H1 (cell line): Measurements from ENCODE around the gene ZNF263. TPM values are rescaled to one million over a fixed set of nuclear protein-coding genes. Genes with fewer than 3 reads are reported as not detected.

Experiments used
- CTCF ChIA-PET: fragments of 300-600 bp; sonication (Branson Sonifier 250); formaldehyde crosslinking; loops from one replicate; lab custom pipeline; 2021; ENCODE audit not compliant: partially characterized antibody; lab: Charles Lee
- POLR2A ChIA-PET: fragments of 300-600 bp; sonication (Branson Sonifier 250); formaldehyde crosslinking; loops from one replicate; lab custom pipeline; 2021; ENCODE audit warnings: inconsistent platforms; ENCODE audit not compliant: partially characterized antibody; lab: Charles Lee
- DNase-seq, 2 experiments: peaks; one replicate each; pipeline versions ENCODE4 v3.0.0 to v3.0.0-alpha.2; 2010 to 2022; ENCODE audit warnings: low spot score in 2 of 2, low read depth in 1 of 2, mixed read lengths in 1 of 2
- FAIRE-seq: peaks from 2 replicates; lab custom pipeline; 2011; peaks lifted over from hg19 to GRCh38; lab: Jason Lieb, UNC
- H2AFZ ChIP-seq: 2 replicates; pipeline ENCODE4 v1.8.1; 2012; ENCODE audit warnings: low read length, inconsistent platforms
- H2AK5ac ChIP-seq: 2 replicates; pipeline ENCODE4 v1.6.1; 2013; ENCODE audit warnings: low read depth, low read length
- H2BK120ac ChIP-seq: replicated peaks from 2 replicates; pipeline ENCODE3; 2013; ENCODE audit warnings: low read depth, low read length, inconsistent platforms
- H2BK12ac ChIP-seq: 2 replicates; pipeline ENCODE4 v1.6.1; 2013; ENCODE audit warnings: low read depth, low read length
- H2BK15ac ChIP-seq: 2 replicates; pipeline ENCODE4 v1.6.1; 2013; ENCODE audit warnings: low read length
- H2BK20ac ChIP-seq: 2 replicates; pipeline ENCODE4 v1.6.1; 2013; ENCODE audit warnings: low read length
- H2BK5ac ChIP-seq: 2 replicates; pipeline ENCODE4 v1.6.1; 2013; ENCODE audit warnings: low read depth, low read length
- H3K14ac ChIP-seq: 2 replicates; pipeline ENCODE4 v1.6.1; 2013; ENCODE audit warnings: inconsistent platforms; ENCODE audit not compliant: insufficient read length
- H3K18ac ChIP-seq: 2 replicates; pipeline ENCODE4 v1.6.1; 2013; ENCODE audit warnings: low read length; ENCODE audit errors: extremely low read depth
- H3K23ac ChIP-seq: 2 replicates; pipeline ENCODE4 v1.6.1; 2013; ENCODE audit warnings: inconsistent platforms; ENCODE audit not compliant: insufficient read length
- H3K23me2 ChIP-seq: 2 replicates; pipeline ENCODE4 v1.6.1; 2013; ENCODE audit warnings: low read depth, low read length
- H3K27ac ChIP-seq: 2 replicates; pipeline ENCODE4 v1.6.1; 2011; ENCODE audit warnings: low read depth, low read length, inconsistent platforms
- H3K27me3 ChIP-seq, 4 experiments: replicated peaks in 1 of 4; 1 replicate in 1 of 4; 2 replicates in 3 of 4; pipeline versions ENCODE4 v1.6.1 to v1.8.1; 2011 to 2013; ENCODE audit warnings: low read length in 3 of 4, mild to moderate bottlenecking in 3 of 4, inconsistent platforms in 2 of 4, mixed read lengths in 2 of 4, moderate library complexity in 1 of 4; ENCODE audit not compliant: control insufficient read depth in 3 of 4, insufficient read depth in 3 of 4; ENCODE audit errors: extremely low read depth in 1 of 4
- H3K36me3 ChIP-seq, 4 experiments: 2 replicates each; pipeline versions ENCODE4 v1.6.1 to v1.8.1; 2011 to 2013; ENCODE audit warnings: mild to moderate bottlenecking in 4 of 4, low read length in 3 of 4, moderate library complexity in 2 of 4, control low read depth in 1 of 4, inconsistent platforms in 1 of 4; ENCODE audit not compliant: insufficient read depth in 4 of 4, control insufficient read depth in 2 of 4
- H3K4ac ChIP-seq: replicated peaks from 2 replicates; pipeline ENCODE3; 2013; ENCODE audit warnings: low read length, low read depth, mixed read lengths, inconsistent platforms; ENCODE audit not compliant: insufficient read length
- H3K4me1 ChIP-seq, 4 experiments: replicated peaks in 1 of 4; 1 replicate in 1 of 4; 2 replicates in 3 of 4; pipeline versions ENCODE4 v1.6.1 to v1.8.1; 2011 to 2013; ENCODE audit warnings: low read length in 3 of 4, inconsistent platforms in 2 of 4, mixed read lengths in 1 of 4; ENCODE audit not compliant: insufficient read depth in 4 of 4, control insufficient read depth in 3 of 4
- H3K4me2 ChIP-seq, 2 experiments: 2 replicates each; pipeline versions ENCODE4 v1.6.1 to v1.8.1; 2011 to 2013; ENCODE audit warnings: low read depth in 2 of 2, low read length in 2 of 2, control low read depth in 1 of 2, inconsistent platforms in 1 of 2, mild to moderate bottlenecking in 1 of 2; ENCODE audit not compliant: insufficient read depth in 1 of 2
- H3K4me3 ChIP-seq, 4 experiments: fragments of 200-600, 300-600 bp in 1 of 4; sonication (generic), shearing (Covaris generic), sonication (Bioruptor Twin) in 1 of 4; 2 replicates each; pipeline versions ENCODE4 v1.5.1 to v1.8.1; 2011 to 2016; ENCODE audit warnings: low read length in 4 of 4, low read depth in 3 of 4, control low read depth in 2 of 4, inconsistent platforms in 2 of 4, mild to moderate bottlenecking in 2 of 4, mixed read lengths in 1 of 4, moderate library complexity in 1 of 4; ENCODE audit not compliant: insufficient read depth in 2 of 4; ENCODE audit errors: extremely low read depth in 1 of 4
- H3K56ac ChIP-seq: replicated peaks from 2 replicates; pipeline ENCODE3; 2013; ENCODE audit warnings: low read depth, mild to moderate bottlenecking, mixed read lengths, low read length, inconsistent platforms; ENCODE audit not compliant: insufficient read length
- H3K79me1 ChIP-seq: 2 replicates; pipeline ENCODE4 v1.6.1; 2013; ENCODE audit warnings: low read depth, low read length, control low read depth
- H3K79me2 ChIP-seq, 2 experiments: 2 replicates each; pipeline versions ENCODE4 v1.6.1 to v1.8.1; 2012 to 2013; ENCODE audit warnings: low read length in 2 of 2, mild to moderate bottlenecking in 2 of 2, inconsistent platforms in 1 of 2; ENCODE audit not compliant: insufficient read depth in 2 of 2, control insufficient read depth in 1 of 2
- H3K9ac ChIP-seq, 4 experiments: replicated peaks in 1 of 4; 1 replicate in 1 of 4; 2 replicates in 3 of 4; pipeline versions ENCODE4 v1.6.1 to v1.8.1; 2011 to 2013; ENCODE audit warnings: low read depth in 3 of 4, low read length in 3 of 4, control low read depth in 2 of 4, mild to moderate bottlenecking in 2 of 4, moderate library complexity in 2 of 4, inconsistent platforms in 1 of 4; ENCODE audit errors: extremely low read depth in 1 of 4
- H3K9me3 ChIP-seq, 2 experiments: 2 replicates each; pipeline versions ENCODE4 v1.6.1 to v1.8.1; 2012 to 2013; ENCODE audit warnings: mild to moderate bottlenecking in 2 of 2, moderate library complexity in 2 of 2, control low read depth in 1 of 2, inconsistent platforms in 1 of 2, low read depth in 1 of 2, low read length in 1 of 2, mixed read lengths in 1 of 2; ENCODE audit not compliant: insufficient read depth in 2 of 2
- H4K20me1 ChIP-seq, 2 experiments: replicated peaks in 1 of 2; 2 replicates each; pipeline versions ENCODE3 to v1.8.1; 2011 to 2013; ENCODE audit warnings: inconsistent platforms in 2 of 2, low read length in 2 of 2, mild to moderate bottlenecking in 1 of 2; ENCODE audit not compliant: insufficient read depth in 2 of 2, control insufficient read depth in 1 of 2
- H4K5ac ChIP-seq: 2 replicates; pipeline ENCODE4 v1.6.1; 2013; ENCODE audit warnings: low read length, low read depth, mixed read lengths, inconsistent platforms; ENCODE audit not compliant: insufficient read length
- H4K8ac ChIP-seq: 2 replicates; pipeline ENCODE4 v1.8.0; 2013; ENCODE audit warnings: mild to moderate bottlenecking, moderate library complexity, low read length, inconsistent platforms; ENCODE audit not compliant: insufficient read depth; ENCODE audit errors: extremely low read depth
- H4K91ac ChIP-seq: replicated peaks from 2 replicates; pipeline ENCODE3; 2013; ENCODE audit warnings: low read length, mixed read lengths, inconsistent platforms; ENCODE audit not compliant: insufficient read length
- BACH1 ChIP-seq: IDR thresholded peaks from 2 replicates; pipeline ENCODE4 v1.6.1; 2012; ENCODE audit warnings: low read length, improper control_type of control experiment
- CHD1 ChIP-seq: IDR thresholded peaks from 2 replicates; pipeline ENCODE4 v1.6.1; 2012; ENCODE audit warnings: low read depth, low read length, improper control_type of control experiment
- EGR1 ChIP-seq: IDR thresholded peaks from 2 replicates; pipeline ENCODE4 v1.6.1; 2011; ENCODE audit warnings: low read depth, low read length, borderline replicate concordance
- GTF2F1 ChIP-seq: IDR thresholded peaks from 2 replicates; pipeline ENCODE4 v1.6.1; 2012; ENCODE audit warnings: low read depth, low read length, improper control_type of control experiment, borderline replicate concordance
- JUND ChIP-seq: IDR thresholded peaks from 2 replicates; pipeline ENCODE4 v1.6.1; 2011; ENCODE audit warnings: mild to moderate bottlenecking, improper control_type of control experiment, low read length
- NANOG ChIP-seq: IDR thresholded peaks from 2 replicates; pipeline ENCODE4 v1.6.1; 2011; ENCODE audit warnings: low read length, low read depth, mild to moderate bottlenecking, inconsistent platforms; ENCODE audit not compliant: insufficient read depth, poor library complexity, severe bottlenecking
- NRF1 ChIP-seq: IDR thresholded peaks from 2 replicates; pipeline ENCODE4 v1.6.1; 2011; ENCODE audit warnings: mild to moderate bottlenecking, low read depth, low read length, improper control_type of control experiment
- RAD21 ChIP-seq, 2 experiments: IDR thresholded peaks in 1 of 2; conservative IDR thresholded peaks in 1 of 2; 2 replicates each; pipeline ENCODE4 v1.6.1; 2011; ENCODE audit warnings: low read depth in 2 of 2, low read length in 2 of 2, improper control_type of control experiment in 1 of 2, inconsistent platforms in 1 of 2, mild to moderate bottlenecking in 1 of 2, moderate library complexity in 1 of 2
- SP1 ChIP-seq: IDR thresholded peaks from 2 replicates; pipeline ENCODE4 v1.6.1; 2011; ENCODE audit warnings: low read depth, low read length
- TAF1 ChIP-seq: IDR thresholded peaks from 2 replicates; pipeline ENCODE4 v1.6.1; 2011; ENCODE audit warnings: mild to moderate bottlenecking, low read depth, low read length
- TAF7 ChIP-seq: optimal IDR thresholded peaks from 2 replicates; pipeline ENCODE3; 2011; ENCODE audit warnings: low read depth, mild to moderate bottlenecking, inconsistent platforms, low read length, moderate library complexity, borderline replicate concordance
- WGBS, 2 experiments: shearing (Covaris generic) in 1 of 2; methylation state at CpG; one replicate each; pipeline versions ENCODE4 v1.1.6 to v1.1.7; 2013 to 2015; ENCODE audit warnings: low lambda C conversion rate in 2 of 2, mixed read lengths in 2 of 2, inconsistent platforms in 1 of 2, low coverage in 1 of 2, missing lambda C conversion rate in 1 of 2; ENCODE audit not compliant: insufficient replicate concordance in 2 of 2, insufficient coverage in 1 of 2, insufficient read length in 1 of 2; ENCODE audit errors: extremely low coverage in 1 of 2, missing lambda C conversion rate in 1 of 2; 5-methylcytosine and 5-hydroxymethylcytosine counted together
- polyA plus RNA-seq, 7 experiments: library from polyadenylated mRNA; depleted of rRNA in 3 of 7; stranded (reverse) in 5 of 7; unstranded in 2 of 7; fragments of >200 nt in 5 of 7; fragments of 200-250 nt in 2 of 7; gene quantifications; 1 replicate in 5 of 7; 2 replicates in 1 of 7; 4 replicates in 1 of 7; pipeline versions ENCODE4 v1.2.1 to v1.2.3, GENCODE V29; 2011 to 2013; ENCODE audit warnings: missing spikeins in 2 of 7, mixed read lengths in 2 of 7
- total RNA-seq: library from RNA; stranded (reverse); fragmentation: NEBNext Ultra II Directional; extraction: Animal tissue kit (Norgen Biotek cat#: 25700); gene quantifications from 2 replicates; pipeline ENCODE4 v1.2.1, GENCODE V29; 2021

Gene ZNF263
- total and polyA plus RNA-seq, 2 of the 8 experiments (the other 6 are each of a cell fraction or from before 2014, with no cell fraction given): 9.2 to 26.7 TPM

GRCh38 chr16:3246876-3247275 is 36.4 kb upstream of the ZNF263 start:
- 83% methylated on average over 10 of the region's 10 CpGs; no CpG with 5 or more reads in 1 of the 2 experiments for WGBS, 2 experiments

More at GRCh38 chr16:3246876-3247275, 36.4 kb upstream of the ZNF263 start:
- H3K56ac ChIP-seq: no peak overlapping the region
- H2AK5ac ChIP-seq: no peak overlapping the region
- no peak overlapping the region for H4K5ac ChIP-seq
- no peak overlapping the region for H3K27ac ChIP-seq
- no peak overlapping the region for H3K18ac ChIP-seq
- POLR2A ChIA-PET: interaction anchor here (1.3 kb wide), 1 partner anchor 13 kb away, joined by 4 read pairs; no protein-coding TSS in a partner anchor
- no peaks in the 10 kb centered on the region for H3K4me1 ChIP-seq
- no peak overlapping the region for H3K4me2 ChIP-seq
- H3K79me2 ChIP-seq: no peaks in the 10 kb centered on the region
- FAIRE-seq (no peak), DNase-seq (no peak)
- H3K23ac ChIP-seq: no peak overlapping the region
- no peak overlapping the region for H2BK12ac ChIP-seq
- H3K36me3 ChIP-seq: no peaks in the 10 kb centered on the region
- H3K27me3 ChIP-seq: no peaks in the 10 kb centered on the region
- H2BK5ac ChIP-seq: no peak overlapping the region
- CTCF ChIA-PET: no interaction called here
- H3K9ac ChIP-seq: no peak overlapping the region
- no peak overlapping the region for H4K8ac ChIP-seq
- no peak overlapping the region for H4K91ac ChIP-seq
- no peak overlapping the region for H2BK120ac ChIP-seq
- H3K79me1 ChIP-seq: no peaks in the 10 kb centered on the region
- no peaks in the 10 kb centered on the region for H3K23me2 ChIP-seq
- H2BK15ac ChIP-seq: no peak overlapping the region
- H3K9me3 ChIP-seq: peaks cover 44 to 45% of the 10 kb centered on the region in 2 experiments
- H3K14ac ChIP-seq: no peak overlapping the region
- no peak overlapping the region for H3K4ac ChIP-seq
- no peak overlapping the region for H2BK20ac ChIP-seq
- no peak overlapping the region for H2AFZ ChIP-seq
- no peaks in the 10 kb centered on the region for H4K20me1 ChIP-seq
- no peak overlapping the region for H3K4me3 ChIP-seq
- TF ChIP-seq CHD1: no peak
- no peak for TF ChIP-seq SP1
- no peak for TF ChIP-seq JUND
- no peak for TF ChIP-seq GTF2F1
- no peak for TF ChIP-seq TAF1
- no peak for TF ChIP-seq NRF1
- TF ChIP-seq RAD21 (IDR thresholded peaks at IDR 0.05 in 1 of 2, conservative IDR thresholded peaks at IDR 0.05 in 1 of 2; ENCODE audit: low read depth in 2 of 2, low read length in 2 of 2): no peak
- TF ChIP-seq EGR1: no peak
- no peak for TF ChIP-seq BACH1
- no peak for TF ChIP-seq NANOG
- no peak for TF ChIP-seq TAF7
